ENCODE data around the gene ME1. TPM values are rescaled to one million over a fixed set of nuclear protein-coding genes. Genes with fewer than 3 reads are reported as not detected.

Gene ME1
- total and polyA plus RNA-seq, 7 experiments from 2014 or later, result 0.19 to 0.49 (median 0.29) TPM; not detected in 3

DNA sequence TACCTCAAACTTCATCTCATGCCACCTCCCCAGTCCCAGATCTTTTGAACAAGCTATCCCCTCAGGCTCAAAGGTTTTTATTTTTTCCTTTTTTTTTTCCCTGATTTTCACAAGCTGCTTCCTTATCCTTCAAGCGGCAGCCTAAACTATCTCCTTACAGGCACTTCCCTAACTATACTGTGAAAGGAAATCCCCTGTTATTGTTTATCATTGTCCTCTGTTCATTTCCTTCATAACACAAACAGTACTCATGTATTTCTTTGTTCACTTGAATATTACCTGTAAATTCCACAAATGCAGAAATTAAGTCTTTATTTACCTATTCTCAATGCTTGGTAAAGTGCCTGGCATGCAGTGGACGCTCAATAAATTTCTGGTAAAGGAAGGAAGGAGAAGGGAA is 48.9 kb downstream of the ME1 start:
- no peaks in the 10 kb centered on the region for H3K4me1 Mint-ChIP-seq
- H3K9me3 Mint-ChIP-seq, result no peaks in the 10 kb centered on the region
- H3K27ac Mint-ChIP-seq, result no peak overlapping the region
- CTCF ChIA-PET, result no interaction called here
- H3K27me3 ChIP-seq (ENCODE audit: control insufficient read depth in 2 of 2, insufficient read depth in 2 of 2, low read length in 2 of 2), result no peaks in the 10 kb centered on the region
- H3K27ac ChIP-seq (ENCODE audit: low read depth, low read length), result no peak overlapping the region
- no peak overlapping the region for H3K4me3 Mint-ChIP-seq
- no peak for DNase-seq
- H3K36me3 ChIP-seq (ENCODE audit: control insufficient read depth in 2 of 3, insufficient read depth in 3 of 3, low read length in 3 of 3), result no peaks in the 10 kb centered on the region
- H3K4me1 ChIP-seq (ENCODE audit: control insufficient read depth in 2 of 2, insufficient read depth in 2 of 2, low read length in 2 of 2), result no peaks in the 10 kb centered on the region
- POLR2A ChIA-PET, result no interaction called here
- intact Hi-C loops (cut with micrococcal nuclease), result no loop called here
- H3K27me3 Mint-ChIP-seq, result peaks cover 0 to 4% (median 0%) of the 10 kb centered on the region in 5 donors
- no peak overlapping the region for H3K4me3 ChIP-seq (ENCODE audit: low read length)
- H3K36me3 Mint-ChIP-seq, result no peaks in the 10 kb centered on the region
- ATAC-seq, result no peak
- H3K9me3 ChIP-seq (ENCODE audit: control insufficient read depth in 2 of 3, low read length in 3 of 3), result no peaks in the 10 kb centered on the region

DNA sequence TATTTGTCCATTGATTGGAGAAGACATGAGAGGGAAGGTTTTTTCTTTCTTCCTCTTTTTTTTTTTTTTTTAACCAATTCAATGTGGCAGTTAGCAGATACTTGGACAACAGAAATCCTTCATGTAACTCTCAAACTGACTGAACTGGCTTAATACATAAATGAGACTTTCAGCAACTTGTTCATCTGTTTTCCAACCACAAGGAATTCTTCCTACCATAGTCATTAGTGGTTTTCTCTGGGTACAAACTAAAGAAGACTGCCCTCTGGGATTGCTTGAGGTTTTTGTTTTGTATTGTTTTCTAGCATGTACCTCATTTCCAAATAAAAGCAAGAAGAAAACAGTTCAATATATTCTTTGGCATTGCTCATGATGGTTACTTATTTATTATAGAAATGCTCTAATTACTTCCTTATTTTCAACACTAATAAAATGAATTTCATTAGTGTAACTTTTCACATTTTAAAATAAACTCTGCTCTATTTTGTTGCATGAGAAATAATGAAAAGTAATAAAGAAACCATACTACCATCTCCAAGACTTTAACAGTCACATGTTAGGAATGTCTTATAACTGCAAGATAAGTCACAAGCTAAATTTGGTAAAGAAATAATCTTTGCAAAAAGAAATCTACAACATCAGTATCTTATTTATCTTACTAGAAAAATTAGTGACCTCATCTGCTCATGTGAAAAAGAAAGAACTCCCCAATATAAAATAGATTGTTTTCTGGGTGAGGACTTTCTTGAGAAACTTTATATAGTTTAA is 52.0 kb downstream of the ME1 start:
- intact Hi-C loops (cut with micrococcal nuclease), result no loop called here
- DNase-seq, result no peak
- H3K27me3 Mint-ChIP-seq, result peaks cover 0 to 3% (median 0%) of the 10 kb centered on the region in 5 donors
- H3K4me1 ChIP-seq (ENCODE audit: control insufficient read depth in 2 of 2, insufficient read depth in 2 of 2, low read length in 2 of 2), result no peaks in the 10 kb centered on the region
- ChIA-PET CTCF (no interaction called here), POLR2A (no interaction called here)
- ATAC-seq, result no peak
- H3K4me1 Mint-ChIP-seq, result no peaks in the 10 kb centered on the region
- H3K27ac ChIP-seq (ENCODE audit: low read depth, low read length), result no peak overlapping the region
- no peaks in the 10 kb centered on the region for H3K9me3 ChIP-seq (ENCODE audit: control insufficient read depth in 2 of 3, low read length in 3 of 3)
- peaks cover 0 to under 1% (median 0%) of the 10 kb centered on the region in 11 donors for H3K9me3 Mint-ChIP-seq
- H3K36me3 ChIP-seq (ENCODE audit: control insufficient read depth in 2 of 3, insufficient read depth in 3 of 3, low read length in 3 of 3), result no peaks in the 10 kb centered on the region
- H3K27ac Mint-ChIP-seq, result no peak overlapping the region
- no peak overlapping the region for H3K4me3 ChIP-seq (ENCODE audit: low read length)
- no peaks in the 10 kb centered on the region for H3K36me3 Mint-ChIP-seq
- H3K4me3 Mint-ChIP-seq, result no peak overlapping the region
- H3K27me3 ChIP-seq (ENCODE audit: control insufficient read depth in 2 of 2, insufficient read depth in 2 of 2, low read length in 2 of 2), result no peaks in the 10 kb centered on the region

DNA sequence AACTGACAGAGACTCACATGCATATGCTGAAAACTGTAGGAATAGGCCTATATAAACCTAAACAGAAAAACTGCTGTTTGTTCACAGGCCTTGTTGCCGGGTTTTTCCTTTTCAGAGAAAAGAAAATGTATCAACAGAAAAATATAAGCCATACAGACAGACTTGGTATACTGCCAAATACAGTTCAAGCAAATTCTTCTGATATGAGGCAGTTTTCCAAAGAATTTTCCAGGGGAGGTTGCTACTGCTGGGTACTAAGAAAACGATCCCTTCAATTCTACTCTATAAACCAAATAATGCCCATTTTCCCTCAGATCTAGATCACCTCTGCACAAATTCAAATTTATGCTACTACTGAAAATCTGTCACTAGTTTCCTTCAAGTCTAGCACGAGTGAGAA is 59.4 kb downstream of the ME1 start:
- intact Hi-C loops (cut with micrococcal nuclease), result no loop called here
- H3K4me1 ChIP-seq (ENCODE audit: control insufficient read depth in 2 of 2, insufficient read depth in 2 of 2, low read length in 2 of 2), result no peaks in the 10 kb centered on the region
- Mint-ChIP-seq H3K4me1 (no peaks in the 10 kb centered on the region), H3K9me3 (peaks cover 0 to 2% (median 0%) of the 10 kb centered on the region in 11 donors), H3K36me3 (no peaks in the 10 kb centered on the region), H3K4me3 (no peak overlapping the region), H3K27me3 (peaks cover 0 to 3% (median 0%) of the 10 kb centered on the region in 5 donors), H3K27ac (no peak overlapping the region)
- CTCF ChIA-PET, result no interaction called here
- DNase-seq, result no peak
- POLR2A ChIA-PET, result no interaction called here
- H3K27ac ChIP-seq (ENCODE audit: low read depth, low read length), result no peak overlapping the region
- no peaks in the 10 kb centered on the region for H3K27me3 ChIP-seq (ENCODE audit: control insufficient read depth in 2 of 2, insufficient read depth in 2 of 2, low read length in 2 of 2)
- no peaks in the 10 kb centered on the region for H3K36me3 ChIP-seq (ENCODE audit: control insufficient read depth in 2 of 3, insufficient read depth in 3 of 3, low read length in 3 of 3)
- no peaks in the 10 kb centered on the region for H3K9me3 ChIP-seq (ENCODE audit: control insufficient read depth in 2 of 3, low read length in 3 of 3)
- ATAC-seq, result no peak
- no peak overlapping the region for H3K4me3 ChIP-seq (ENCODE audit: low read length)

DNA sequence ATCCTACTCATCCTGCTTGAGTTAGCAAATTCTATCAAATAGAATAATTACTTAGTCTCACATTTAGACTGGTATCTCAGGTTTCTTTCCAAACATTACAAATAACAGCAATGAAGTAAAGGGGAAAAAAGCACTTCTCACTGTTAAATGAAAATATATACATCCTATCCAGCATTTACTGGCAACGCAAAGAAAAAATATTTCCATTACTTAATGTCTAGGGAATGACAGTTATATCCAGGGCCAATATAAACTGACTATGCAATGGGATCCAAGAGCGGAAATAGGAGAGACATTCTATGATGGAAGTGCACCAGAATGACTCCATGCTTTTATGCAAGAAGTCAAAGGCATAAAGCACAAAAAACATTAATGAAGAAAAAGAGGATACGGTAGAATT is 60.3 kb downstream of the ME1 start:
- DNase-seq (no peak), ATAC-seq (no peak)
- ChIA-PET POLR2A (no interaction called here), CTCF (no interaction called here)
- H3K27ac ChIP-seq (ENCODE audit: low read depth, low read length), result no peak overlapping the region
- peaks cover 0 to 3% (median 0%) of the 10 kb centered on the region in 5 donors for H3K36me3 Mint-ChIP-seq
- H3K4me3 ChIP-seq (ENCODE audit: low read length), result no peak overlapping the region
- H3K36me3 ChIP-seq (ENCODE audit: control insufficient read depth in 2 of 3, insufficient read depth in 3 of 3, low read length in 3 of 3), result no peaks in the 10 kb centered on the region
- H3K4me1 Mint-ChIP-seq, result no peaks in the 10 kb centered on the region
- H3K27ac Mint-ChIP-seq, result no peak overlapping the region
- H3K27me3 Mint-ChIP-seq, result peaks cover 0 to 6% (median 3%) of the 10 kb centered on the region in 5 donors
- no peaks in the 10 kb centered on the region for H3K9me3 ChIP-seq (ENCODE audit: control insufficient read depth in 2 of 3, low read length in 3 of 3)
- peaks cover 0 to 5% (median 0%) of the 10 kb centered on the region in 11 donors for H3K9me3 Mint-ChIP-seq
- no peaks in the 10 kb centered on the region for H3K4me1 ChIP-seq (ENCODE audit: control insufficient read depth in 2 of 2, insufficient read depth in 2 of 2, low read length in 2 of 2)
- H3K4me3 Mint-ChIP-seq, result no peak overlapping the region
- intact Hi-C loops (cut with micrococcal nuclease), result no loop called here
- no peaks in the 10 kb centered on the region for H3K27me3 ChIP-seq (ENCODE audit: control insufficient read depth in 2 of 2, insufficient read depth in 2 of 2, low read length in 2 of 2)

DNA sequence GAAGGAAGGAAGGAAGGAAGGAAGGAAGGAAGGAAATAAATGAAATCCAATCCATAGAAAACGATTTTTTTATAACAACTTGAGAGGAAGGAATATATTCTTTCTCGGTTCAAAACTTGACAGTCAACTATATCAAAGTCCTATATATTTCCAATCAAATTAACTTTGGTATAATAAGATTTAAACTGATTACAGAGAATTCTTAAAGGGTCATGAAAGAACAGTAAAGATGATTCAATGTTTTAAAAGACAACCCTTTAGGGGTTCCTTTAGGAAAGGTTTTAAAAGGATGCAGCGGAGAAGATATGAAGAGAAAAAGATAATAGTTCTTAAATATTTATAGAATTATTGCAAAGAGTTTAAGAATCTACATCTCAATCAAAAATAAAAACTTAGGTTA is 61.2 kb downstream of the ME1 start:
- no peak for DNase-seq
- no peaks in the 10 kb centered on the region for H3K27me3 ChIP-seq (ENCODE audit: control insufficient read depth in 2 of 2, insufficient read depth in 2 of 2, low read length in 2 of 2)
- Mint-ChIP-seq H3K9me3 (peaks cover 0 to 6% (median 0%) of the 10 kb centered on the region in 11 donors), H3K4me3 (no peak overlapping the region), H3K27me3 (peaks cover 0 to 6% (median 0%) of the 10 kb centered on the region in 5 donors), H3K36me3 (peaks cover 0 to 3% (median 0%) of the 10 kb centered on the region in 5 donors), H3K4me1 (no peaks in the 10 kb centered on the region), H3K27ac (no peak overlapping the region)
- no peaks in the 10 kb centered on the region for H3K36me3 ChIP-seq (ENCODE audit: control insufficient read depth in 2 of 3, insufficient read depth in 3 of 3, low read length in 3 of 3)
- H3K27ac ChIP-seq (ENCODE audit: low read depth, low read length), result no peak overlapping the region
- H3K4me1 ChIP-seq (ENCODE audit: control insufficient read depth in 2 of 2, insufficient read depth in 2 of 2, low read length in 2 of 2), result no peaks in the 10 kb centered on the region
- ChIA-PET CTCF (no interaction called here), POLR2A (no interaction called here)
- no peaks in the 10 kb centered on the region for H3K9me3 ChIP-seq (ENCODE audit: control insufficient read depth in 2 of 3, low read length in 3 of 3)
- ATAC-seq, result no peak
- no peak overlapping the region for H3K4me3 ChIP-seq (ENCODE audit: low read length)
- intact Hi-C loops (cut with micrococcal nuclease), result no loop called here

DNA sequence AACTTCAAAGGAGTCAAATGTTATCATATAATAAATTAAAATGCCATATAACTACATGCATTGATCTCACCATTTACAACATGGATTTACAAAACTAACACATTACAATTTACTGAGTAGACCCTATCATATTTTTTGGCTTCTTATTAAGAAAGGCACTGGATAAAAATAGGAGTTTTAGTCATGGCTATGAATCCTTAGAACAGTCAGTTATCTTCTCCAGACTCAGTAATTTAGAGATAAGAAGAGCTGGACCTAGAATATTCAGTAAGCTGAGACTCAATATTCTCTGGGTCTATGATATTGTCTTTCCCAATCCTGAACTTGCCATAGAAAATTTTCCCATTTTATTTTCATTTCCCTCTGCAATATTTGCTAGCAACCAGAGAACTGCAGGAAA is 62.3 kb downstream of the ME1 start:
- Mint-ChIP-seq H3K4me1 (no peaks in the 10 kb centered on the region), H3K27ac (no peak overlapping the region), H3K4me3 (no peak overlapping the region), H3K36me3 (peaks cover 0 to 3% (median 0%) of the 10 kb centered on the region in 5 donors), H3K27me3 (peaks cover 0 to 6% (median 0%) of the 10 kb centered on the region in 5 donors), H3K9me3 (peaks cover 0 to 6% (median 0%) of the 10 kb centered on the region in 11 donors)
- DNase-seq (no peak), ATAC-seq (no peak)
- ChIA-PET CTCF (no interaction called here), POLR2A (no interaction called here)
- Histone ChIP-seq H3K4me1 (ENCODE audit: control insufficient read depth in 2 of 2, insufficient read depth in 2 of 2, low read length in 2 of 2) (no peaks in the 10 kb centered on the region), H3K27ac (ENCODE audit: low read depth, low read length) (no peak overlapping the region), H3K36me3 (ENCODE audit: control insufficient read depth in 2 of 3, insufficient read depth in 3 of 3, low read length in 3 of 3) (no peaks in the 10 kb centered on the region), H3K4me3 (ENCODE audit: low read length) (no peak overlapping the region), H3K9me3 (ENCODE audit: control insufficient read depth in 2 of 3, low read length in 3 of 3) (no peaks in the 10 kb centered on the region), H3K27me3 (ENCODE audit: control insufficient read depth in 2 of 2, insufficient read depth in 2 of 2, low read length in 2 of 2) (no peaks in the 10 kb centered on the region)
- intact Hi-C loops (cut with micrococcal nuclease), result no loop called here

DNA sequence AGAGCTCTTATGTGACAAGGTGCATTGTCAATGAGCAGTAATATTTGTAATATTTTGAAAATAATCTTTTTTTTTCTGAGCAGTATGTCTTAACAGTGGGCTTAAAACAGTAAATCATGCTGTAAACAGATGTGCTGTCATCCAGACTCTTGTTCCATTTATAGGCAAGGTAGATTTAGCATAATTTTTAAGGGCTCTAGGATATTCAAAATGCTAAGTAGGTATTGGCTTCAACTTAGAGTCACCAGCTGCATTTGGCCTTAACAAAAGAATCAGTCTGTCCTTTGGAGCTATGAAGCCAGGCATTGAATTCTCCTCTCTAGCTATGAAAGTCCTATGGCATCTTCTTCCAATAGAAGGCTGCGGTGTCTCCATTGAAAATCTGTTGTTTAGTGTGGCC is 63.7 kb downstream of the ME1 start:
- H3K4me1 ChIP-seq (ENCODE audit: control insufficient read depth in 2 of 2, insufficient read depth in 2 of 2, low read length in 2 of 2), result no peaks in the 10 kb centered on the region
- peaks cover 0 to 6% (median 0%) of the 10 kb centered on the region in 5 donors for H3K27me3 Mint-ChIP-seq
- ChIA-PET POLR2A (no interaction called here), CTCF (no interaction called here)
- H3K36me3 Mint-ChIP-seq, result peaks cover 0 to 3% (median 0%) of the 10 kb centered on the region in 5 donors
- no peak overlapping the region for H3K27ac Mint-ChIP-seq
- no peak overlapping the region for H3K4me3 Mint-ChIP-seq
- H3K36me3 ChIP-seq (ENCODE audit: control insufficient read depth in 2 of 3, insufficient read depth in 3 of 3, low read length in 3 of 3), result no peaks in the 10 kb centered on the region
- intact Hi-C loops (cut with micrococcal nuclease), result no loop called here
- H3K9me3 Mint-ChIP-seq, result peaks cover 0 to 6% (median 0%) of the 10 kb centered on the region in 11 donors
- no peak for ATAC-seq
- no peak overlapping the region for H3K4me3 ChIP-seq (ENCODE audit: low read length)
- H3K4me1 Mint-ChIP-seq, result no peaks in the 10 kb centered on the region
- no peak overlapping the region for H3K27ac ChIP-seq (ENCODE audit: low read depth, low read length)
- DNase-seq, result no peak
- no peaks in the 10 kb centered on the region for H3K9me3 ChIP-seq (ENCODE audit: control insufficient read depth in 2 of 3, low read length in 3 of 3)
- H3K27me3 ChIP-seq (ENCODE audit: control insufficient read depth in 2 of 2, insufficient read depth in 2 of 2, low read length in 2 of 2), result no peaks in the 10 kb centered on the region

All from naive thymus-derived CD4-positive, alpha-beta T cell (primary cell).